HepG2 (cell line): ENCODE measurements around the gene TEX14. TPM values are rescaled to one million over a fixed set of nuclear protein-coding genes. Genes with fewer than 3 reads are reported as not detected.
A peak's percentile ranks its signal among the peaks of the same experiment; 100 is the strongest.

ENCODE experiments used
- ATF5 ChIP-seq: sonication (generic); formaldehyde crosslinking; IDR thresholded peaks from 2 replicates; pipeline ENCODE4 v1.4.0; 2020; ENCODE audit warnings: mild to moderate bottlenecking, low read depth, missing genetic modification reagents
- BHLHE40 ChIP-seq: IDR thresholded peaks from 2 replicates; pipeline ENCODE4 v1.6.1; 2011; ENCODE audit warnings: low read length, improper control_type of control experiment
- ELF1 ChIP-seq: sonication (generic); formaldehyde crosslinking; IDR thresholded peaks from 2 replicates; pipeline ENCODE4 v1.4.0; 2020; ENCODE audit warnings: missing genetic modification reagents
- FOXK1 ChIP-seq: sonication (generic); formaldehyde crosslinking; IDR thresholded peaks from 2 replicates; pipeline ENCODE4 v1.4.0; 2020; ENCODE audit warnings: low read depth, missing genetic modification reagents, borderline replicate concordance
- FOXM1 ChIP-seq: sonication (generic); formaldehyde crosslinking; IDR thresholded peaks from 2 replicates; pipeline ENCODE4 v1.5.0; 2020; ENCODE audit warnings: missing genetic modification reagents
- FOXP4 ChIP-seq: sonication (generic); formaldehyde crosslinking; IDR thresholded peaks from 2 replicates; pipeline ENCODE4 v1.4.0; 2020; ENCODE audit warnings: missing genetic modification reagents
- MED13 ChIP-seq: sonication (generic); formaldehyde crosslinking; IDR thresholded peaks from 2 replicates; pipeline ENCODE4 v1.5.0; 2020; ENCODE audit warnings: missing genetic modification reagents
- NFRKB ChIP-seq: fragments of 450-650 bp; IDR thresholded peaks from 2 replicates; pipeline ENCODE4 v1.6.1; 2017
- NFYB ChIP-seq: sonication (generic); formaldehyde crosslinking; IDR thresholded peaks from 2 replicates; pipeline ENCODE4 v1.4.0; 2020; ENCODE audit warnings: missing genetic modification reagents
- NKX3-1 ChIP-seq: sonication (generic); formaldehyde crosslinking; IDR thresholded peaks from 2 replicates; pipeline ENCODE4 v1.5.0; 2020; ENCODE audit warnings: missing genetic modification reagents
- ONECUT2 ChIP-seq: sonication (generic); formaldehyde crosslinking; IDR thresholded peaks from 2 replicates; pipeline ENCODE4 v1.4.0; 2020; ENCODE audit warnings: missing genetic modification reagents
- PITX1 ChIP-seq: sonication (generic); formaldehyde crosslinking; IDR thresholded peaks from 2 replicates; pipeline ENCODE4 v1.5.1; 2020; ENCODE audit warnings: mild to moderate bottlenecking, missing genetic modification reagents
- SMARCC2 ChIP-seq: fragments of 450-650 bp; IDR thresholded peaks from 2 replicates; pipeline ENCODE4 v1.6.1; 2017; ENCODE audit warnings: antibody characterized with exemption, mild to moderate bottlenecking
- SP4 ChIP-seq: sonication (generic); formaldehyde crosslinking; IDR thresholded peaks from 2 replicates; pipeline ENCODE4 v1.8.1; 2023; ENCODE audit warnings: mild to moderate bottlenecking, missing genetic modification reagents
- TCF7 ChIP-seq: sonication (generic); IDR thresholded peaks from 2 replicates; pipeline ENCODE4 v1.6.1; 2016; ENCODE audit warnings: antibody characterized with exemption, low read depth
- YEATS4 ChIP-seq: sonication (generic); formaldehyde crosslinking; IDR thresholded peaks from 2 replicates; pipeline ENCODE4 v1.4.0; 2020; ENCODE audit warnings: missing genetic modification reagents, borderline replicate concordance
- ZBTB38 ChIP-seq: sonication (generic); formaldehyde crosslinking; IDR thresholded peaks from 2 replicates; pipeline ENCODE4 v1.5.1; 2020; ENCODE audit warnings: mild to moderate bottlenecking, missing genetic modification reagents
- ZNF207 ChIP-seq: fragments of 450-650 bp; IDR thresholded peaks from 2 replicates; pipeline ENCODE4 v1.6.1; 2016; ENCODE audit warnings: antibody characterized with exemption, borderline replicate concordance
- ZNF256 ChIP-seq: sonication (generic); formaldehyde crosslinking; conservative IDR thresholded peaks from 2 replicates; pipeline ENCODE4 v1.4.0; 2020; ENCODE audit warnings: missing genetic modification reagents
- ZNF264 ChIP-seq: sonication (generic); formaldehyde crosslinking; IDR thresholded peaks from 2 replicates; pipeline ENCODE4 v1.4.0; 2020; ENCODE audit warnings: missing genetic modification reagents
- ZNF616 ChIP-seq: sonication (generic); formaldehyde crosslinking; IDR thresholded peaks from 2 replicates; pipeline ENCODE4 v1.5.0; 2020; ENCODE audit warnings: low read depth, mild to moderate bottlenecking, missing genetic modification reagents
- ZNF720 ChIP-seq: sonication (generic); formaldehyde crosslinking; IDR thresholded peaks from 2 replicates; pipeline ENCODE4 v1.4.0; 2020; ENCODE audit warnings: missing genetic modification reagents
- ZNF746 ChIP-seq: sonication (generic); formaldehyde crosslinking; IDR thresholded peaks from 2 replicates; pipeline ENCODE4 v1.8.0; 2022; ENCODE audit warnings: mild to moderate bottlenecking, missing genetic modification reagents
- ZSCAN12 ChIP-seq: sonication (generic); formaldehyde crosslinking; IDR thresholded peaks from 2 replicates; pipeline ENCODE4 v1.9.0; 2021; ENCODE audit warnings: mild to moderate bottlenecking, missing genetic modification reagents
- ZZZ3 ChIP-seq: sonication (generic); formaldehyde crosslinking; IDR thresholded peaks from 2 replicates; pipeline ENCODE4 v1.4.0; 2020; ENCODE audit warnings: missing genetic modification reagents, mild to moderate bottlenecking, borderline replicate concordance
- polyA plus RNA-seq, 8 experiments: library from polyadenylated mRNA; depleted of rRNA in 3 of 8; stranded (reverse) in 7 of 8; unstranded in 1 of 8; fragments of >200 nt; fragmentation: Illumina TruSeq in 4 of 8; extraction: Trizol in 4 of 8; gene quantifications; 2 replicates each; pipeline versions ENCODE4 v1.2.1 to v1.2.3, GENCODE V29; 2011 to 2016; ENCODE audit warnings: low read depth in 4 of 8, missing spikeins in 1 of 8, mixed read lengths in 1 of 8; ENCODE audit not compliant: insufficient read depth in 1 of 8
- total RNA-seq, 5 experiments: library from RNA; depleted of rRNA; stranded (reverse); fragments of >200 nt; fragmentation: Illumina TruSeq; extraction: Trizol; gene quantifications; 2 replicates each; pipeline ENCODE4 v1.2.3, GENCODE V29; 2016; ENCODE audit warnings: low read depth in 1 of 5
- TF ChIP-seq, protein P1 (sequence below): IDR thresholded peaks from 2 replicates; pipeline ENCODE4 v1.6.1; 2012; ENCODE audit warnings: low read depth, low read length, improper control_type of control experiment
- TF ChIP-seq, protein P2 (sequence below): sonication (generic); formaldehyde crosslinking; IDR thresholded peaks from 2 replicates; pipeline ENCODE4 v1.4.0; 2020; ENCODE audit warnings: missing genetic modification reagents, borderline replicate concordance

TEX14 gene
- total and polyA plus RNA-seq, 2 of the 13 experiments (the other 11 are each of a cell fraction or from before 2014, with no cell fraction given): 0.04 to 0.07 TPM

DNA sequence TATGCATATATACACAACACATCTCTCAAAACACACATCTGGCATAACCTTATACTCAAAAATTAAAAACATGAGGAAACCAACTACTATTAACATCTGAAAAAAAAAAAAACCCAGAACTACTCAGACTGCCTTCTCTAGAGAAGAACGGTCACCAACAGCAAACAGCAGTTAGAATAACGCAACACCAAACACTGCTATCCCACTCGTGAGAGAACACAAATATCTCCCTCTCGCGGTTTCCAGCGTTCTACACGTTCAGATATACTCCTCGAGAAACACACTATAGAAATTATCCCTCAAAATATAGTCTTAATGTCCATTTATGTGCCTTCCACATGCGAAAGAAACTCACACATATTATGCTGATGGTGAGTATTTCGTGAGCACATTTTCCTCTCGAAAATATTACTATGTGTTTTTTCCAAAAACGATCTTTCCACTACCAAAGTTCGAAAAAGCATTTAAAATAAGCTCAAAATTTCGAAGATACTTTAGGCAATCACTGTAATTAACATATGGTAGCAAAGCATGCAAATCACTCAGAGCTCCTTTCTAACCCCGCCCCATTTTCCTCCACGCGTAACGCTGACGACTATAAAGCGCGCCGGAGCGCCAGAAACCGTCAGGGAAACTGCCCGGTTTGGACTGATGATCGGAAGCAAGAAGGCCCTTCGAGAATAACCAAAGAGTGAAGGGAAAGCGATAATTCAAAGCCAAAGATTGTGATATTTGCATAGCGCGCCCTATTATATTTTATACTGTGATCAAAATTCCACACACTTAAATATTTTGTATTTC is 60.1 kb downstream of the TEX14 start (continued):
- TF ChIP-seq FOXP4 (CRISPR knock-in tag) (peak; percentile 80), FOXK1 (CRISPR knock-in tag) (peak; percentile 51; the same call in 1 of the 2 replicates), YEATS4 (CRISPR knock-in tag) (peak; percentile 76), NKX3-1 (peak; percentile 92; the same call in 1 of the 2 replicates), NFYB (0 out of 2 replicates have a peak, but pooled peaks have one; percentile 35), ZNF207 (no peak), ZNF256 (CRISPR knock-in tag) (peak; percentile 94), SMARCC2 (no peak), FOXM1 (CRISPR knock-in tag) (peak; percentile 90), ZZZ3 (CRISPR knock-in tag) (peak; percentile 49; the same call in 1 of the 2 replicates), ONECUT2 (CRISPR knock-in tag) (peak; percentile 73), ATF5 (peak; percentile 92; the same call in 1 of the 2 replicates), ZBTB38 (no peak), TCF7 (no peak), SP4 (CRISPR knock-in tag) (peak; percentile 41; the same call in 1 of the 2 replicates), NFRKB (peak; percentile 49; the same call in 1 of the 2 replicates), ZNF746 (CRISPR knock-in tag) (peak; percentile 15; the same call in 1 of the 2 replicates), MED13 (CRISPR knock-in tag) (peak; percentile 87), ZNF720 (CRISPR knock-in tag) (no peak), BHLHE40 (peak; percentile 75), ZNF616 (CRISPR knock-in tag) (no peak), PITX1 (CRISPR knock-in tag) (peak; percentile 59; the same call in 1 of the 2 replicates), ZNF264 (CRISPR knock-in tag) (peak; percentile 91), ZSCAN12 (peak; percentile 73; the same call in 1 of the 2 replicates), ELF1 (peak; percentile 66; the same call in 1 of the 2 replicates)
- TF ChIP-seq, protein P1, sequence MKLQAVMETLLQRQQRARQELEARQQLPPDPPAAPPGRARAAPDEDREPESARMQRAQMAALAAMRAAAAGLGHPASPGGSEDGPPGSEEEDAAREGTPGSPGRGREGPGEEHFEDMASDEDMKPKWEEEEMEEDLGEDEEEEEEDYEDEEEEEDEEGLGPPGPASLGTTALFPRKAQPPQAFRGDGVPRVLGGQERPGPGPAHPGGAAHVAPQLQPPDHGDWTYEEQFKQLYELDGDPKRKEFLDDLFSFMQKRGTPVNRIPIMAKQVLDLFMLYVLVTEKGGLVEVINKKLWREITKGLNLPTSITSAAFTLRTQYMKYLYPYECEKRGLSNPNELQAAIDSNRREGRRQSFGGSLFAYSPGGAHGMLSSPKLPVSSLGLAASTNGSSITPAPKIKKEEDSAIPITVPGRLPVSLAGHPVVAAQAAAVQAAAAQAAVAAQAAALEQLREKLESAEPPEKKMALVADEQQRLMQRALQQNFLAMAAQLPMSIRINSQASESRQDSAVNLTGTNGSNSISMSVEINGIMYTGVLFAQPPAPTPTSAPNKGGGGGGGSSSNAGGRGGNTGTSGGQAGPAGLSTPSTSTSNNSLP: peak; percentile 90
- TF ChIP-seq, protein P2, sequence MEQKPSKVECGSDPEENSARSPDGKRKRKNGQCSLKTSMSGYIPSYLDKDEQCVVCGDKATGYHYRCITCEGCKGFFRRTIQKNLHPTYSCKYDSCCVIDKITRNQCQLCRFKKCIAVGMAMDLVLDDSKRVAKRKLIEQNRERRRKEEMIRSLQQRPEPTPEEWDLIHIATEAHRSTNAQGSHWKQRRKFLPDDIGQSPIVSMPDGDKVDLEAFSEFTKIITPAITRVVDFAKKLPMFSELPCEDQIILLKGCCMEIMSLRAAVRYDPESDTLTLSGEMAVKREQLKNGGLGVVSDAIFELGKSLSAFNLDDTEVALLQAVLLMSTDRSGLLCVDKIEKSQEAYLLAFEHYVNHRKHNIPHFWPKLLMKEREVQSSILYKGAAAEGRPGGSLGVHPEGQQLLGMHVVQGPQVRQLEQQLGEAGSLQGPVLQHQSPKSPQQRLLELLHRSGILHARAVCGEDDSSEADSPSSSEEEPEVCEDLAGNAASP: peak; percentile 86
